Measurements from ENCODE around the gene FREM1. TPM values are rescaled to one million over a fixed set of nuclear protein-coding genes. Genes with fewer than 3 reads are reported as not detected.
A peak's percentile ranks its signal among the peaks of the same experiment; 100 is the strongest.

FREM1 gene
- total RNA-seq, 2 donors from 2014 or later, result 8.6 to 21.0 TPM

DNA sequence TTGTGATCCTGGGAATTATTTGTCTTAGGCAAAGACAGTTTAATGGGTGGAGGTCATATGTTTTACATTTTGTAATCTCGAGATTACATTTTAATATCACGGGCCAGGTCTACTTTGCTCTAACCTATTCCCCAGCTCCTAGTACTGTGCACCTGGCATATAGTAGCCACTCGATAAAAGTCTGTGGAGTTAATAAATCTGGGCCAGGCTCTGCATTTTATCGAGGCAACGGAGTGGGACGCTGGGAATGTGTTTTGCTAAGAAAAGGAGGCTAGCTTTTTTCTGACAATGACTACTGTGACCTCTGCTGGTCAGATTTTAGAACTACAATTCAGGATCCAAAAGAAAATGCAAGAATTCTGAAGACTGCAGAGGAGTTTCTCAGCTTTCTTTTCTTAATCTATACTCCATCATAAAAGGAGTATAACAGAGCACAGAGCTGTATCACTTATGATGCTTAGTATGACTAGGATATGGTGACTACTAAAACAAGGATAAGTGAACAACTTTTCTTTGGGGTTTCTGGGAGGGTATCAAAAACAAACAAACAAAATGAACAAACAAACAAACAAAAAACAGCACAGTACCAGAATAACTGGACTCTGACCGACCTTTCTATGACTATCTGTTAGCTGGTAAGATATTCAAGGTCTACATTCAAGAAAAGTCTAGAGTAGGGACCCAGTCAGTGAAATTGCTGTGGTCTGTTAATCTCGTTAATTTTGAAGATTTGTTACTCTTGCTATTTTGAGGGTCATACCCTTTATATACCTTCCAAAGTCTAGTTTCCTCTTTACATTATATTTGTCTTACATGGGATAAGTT, 141.6 kb downstream of the FREM1 start:
- Histone ChIP-seq H3K27ac (ENCODE audit: low read depth, low read length) (no peak overlapping the region), H3K27me3 (ENCODE audit: control insufficient read depth, insufficient read depth, low read length, poor library complexity, severe bottlenecking) (no peaks in the 10 kb centered on the region), H3K9me3 (ENCODE audit: control insufficient read depth, low read length) (no peaks in the 10 kb centered on the region), H3K4me3 (ENCODE audit: low read length) (peak overlapping the region; percentile 77), H3K4me1 (ENCODE audit: control insufficient read depth, insufficient read depth, low read length) (peaks cover 8% of the 10 kb centered on the region), H3K9ac (ENCODE audit: extremely low read depth, low read length, poor library complexity, severe bottlenecking) (peak overlapping the region; percentile 28), H3K36me3 (ENCODE audit: control insufficient read depth, insufficient read depth, low read length) (no peaks in the 10 kb centered on the region)
- TF ChIP-seq, protein P1, sequence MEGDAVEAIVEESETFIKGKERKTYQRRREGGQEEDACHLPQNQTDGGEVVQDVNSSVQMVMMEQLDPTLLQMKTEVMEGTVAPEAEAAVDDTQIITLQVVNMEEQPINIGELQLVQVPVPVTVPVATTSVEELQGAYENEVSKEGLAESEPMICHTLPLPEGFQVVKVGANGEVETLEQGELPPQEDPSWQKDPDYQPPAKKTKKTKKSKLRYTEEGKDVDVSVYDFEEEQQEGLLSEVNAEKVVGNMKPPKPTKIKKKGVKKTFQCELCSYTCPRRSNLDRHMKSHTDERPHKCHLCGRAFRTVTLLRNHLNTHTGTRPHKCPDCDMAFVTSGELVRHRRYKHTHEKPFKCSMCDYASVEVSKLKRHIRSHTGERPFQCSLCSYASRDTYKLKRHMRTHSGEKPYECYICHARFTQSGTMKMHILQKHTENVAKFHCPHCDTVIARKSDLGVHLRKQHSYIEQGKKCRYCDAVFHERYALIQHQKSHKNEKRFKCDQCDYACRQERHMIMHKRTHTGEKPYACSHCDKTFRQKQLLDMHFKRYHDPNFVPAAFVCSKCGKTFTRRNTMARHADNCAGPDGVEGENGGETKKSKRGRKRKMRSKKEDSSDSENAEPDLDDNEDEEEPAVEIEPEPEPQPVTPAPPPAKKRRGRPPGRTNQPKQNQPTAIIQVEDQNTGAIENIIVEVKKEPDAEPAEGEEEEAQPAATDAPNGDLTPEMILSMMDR (conservative IDR thresholded peaks at IDR 0.05), result peak; percentile 84
- Mint-ChIP-seq H3K4me3 (peak overlapping the region; percentile 25), H3K9me3 (no peaks in the 10 kb centered on the region), H3K27ac (no peak overlapping the region), H3K27me3 (ENCODE audit: insufficient read depth) (no peaks in the 10 kb centered on the region), H3K36me3 (ENCODE audit: low read depth) (no peaks in the 10 kb centered on the region), H3K4me1 (peaks cover 34% of the 10 kb centered on the region)
- DNase-seq, result peak; percentile 69
- 32 to 53% methylated on average over 5 to 8 of the region's 8 CpGs for WGBS, 2 experiments (ENCODE audit: insufficient coverage in 1 of 2, insufficient read length in 1 of 2)

DNA sequence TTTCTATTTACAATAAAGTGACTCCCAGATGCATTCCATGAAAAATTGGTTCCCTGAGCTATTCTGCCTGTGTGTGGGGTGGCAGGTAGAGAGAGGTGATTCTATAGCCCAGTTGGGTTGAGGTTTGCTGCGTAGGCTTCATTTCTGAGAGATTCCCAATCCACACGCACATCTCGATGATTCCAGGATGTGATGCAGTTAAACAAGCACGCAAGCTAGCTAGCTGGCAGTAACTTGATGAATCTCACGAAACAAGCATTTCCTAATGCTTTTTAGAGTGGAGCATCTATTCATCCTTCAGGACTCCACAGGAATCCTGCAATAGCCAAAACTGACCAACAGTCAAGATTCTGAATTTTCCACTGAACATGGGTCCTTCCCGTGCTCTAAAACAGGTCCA, 143.9 kb downstream of the FREM1 start:
- TF ChIP-seq, protein P1 (conservative IDR thresholded peaks at IDR 0.05), result no peak
- H3K4me1 Mint-ChIP-seq, result peaks cover 43% of the 10 kb centered on the region
- no peak for DNase-seq
- 95% methylated on average over 6 of the region's 6 CpGs for WGBS, 2 experiments (ENCODE audit: insufficient coverage in 1 of 2, insufficient read length in 1 of 2)
- no peak overlapping the region for H3K4me3 Mint-ChIP-seq
- no peaks in the 10 kb centered on the region for H3K27me3 ChIP-seq (ENCODE audit: control insufficient read depth, insufficient read depth, low read length, poor library complexity, severe bottlenecking)
- no peak overlapping the region for H3K27ac ChIP-seq (ENCODE audit: low read depth, low read length)
- no peaks in the 10 kb centered on the region for H3K9me3 Mint-ChIP-seq
- no peak overlapping the region for H3K4me3 ChIP-seq (ENCODE audit: low read length)
- no peaks in the 10 kb centered on the region for H3K36me3 ChIP-seq (ENCODE audit: control insufficient read depth, insufficient read depth, low read length)
- no peak overlapping the region for H3K9ac ChIP-seq (ENCODE audit: extremely low read depth, low read length, poor library complexity, severe bottlenecking)
- no peak overlapping the region for H3K27ac Mint-ChIP-seq
- no peaks in the 10 kb centered on the region for H3K27me3 Mint-ChIP-seq (ENCODE audit: insufficient read depth)
- H3K36me3 Mint-ChIP-seq (ENCODE audit: low read depth), result no peaks in the 10 kb centered on the region
- H3K4me1 ChIP-seq (ENCODE audit: control insufficient read depth, insufficient read depth, low read length), result peaks cover 8% of the 10 kb centered on the region
- H3K9me3 ChIP-seq (ENCODE audit: control insufficient read depth, low read length), result no peaks in the 10 kb centered on the region

DNA sequence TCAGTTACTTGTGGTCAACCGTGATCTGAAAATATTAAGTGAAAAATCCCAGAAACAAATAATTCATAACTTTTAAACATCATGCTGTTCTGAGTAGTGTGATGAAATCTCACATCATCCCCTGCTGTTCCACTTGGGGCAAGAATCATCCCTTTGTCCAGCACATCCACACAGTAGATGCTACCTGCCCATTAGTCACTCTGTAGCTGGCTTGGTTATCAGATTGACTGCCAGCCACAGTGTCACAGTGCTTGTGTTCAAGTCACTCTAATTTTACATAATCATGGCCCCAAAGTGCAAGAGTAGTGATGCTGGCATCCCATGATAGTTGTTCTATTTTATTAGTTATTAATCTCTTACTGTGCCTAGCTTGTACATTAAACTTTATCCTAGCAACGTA, 148.6 kb downstream of the FREM1 start:
- DNase-seq, result no peak
- Histone ChIP-seq H3K9me3 (ENCODE audit: control insufficient read depth, low read length) (no peaks in the 10 kb centered on the region), H3K9ac (ENCODE audit: extremely low read depth, low read length, poor library complexity, severe bottlenecking) (no peak overlapping the region), H3K36me3 (ENCODE audit: control insufficient read depth, insufficient read depth, low read length) (no peaks in the 10 kb centered on the region), H3K27me3 (ENCODE audit: control insufficient read depth, insufficient read depth, low read length, poor library complexity, severe bottlenecking) (no peaks in the 10 kb centered on the region), H3K27ac (ENCODE audit: low read depth, low read length) (no peak overlapping the region), H3K4me1 (ENCODE audit: control insufficient read depth, insufficient read depth, low read length) (peaks cover 15% of the 10 kb centered on the region), H3K4me3 (ENCODE audit: low read length) (no peak overlapping the region)
- no peaks in the 10 kb centered on the region for H3K36me3 Mint-ChIP-seq (ENCODE audit: low read depth)
- H3K27ac Mint-ChIP-seq, result no peak overlapping the region
- H3K9me3 Mint-ChIP-seq, result no peaks in the 10 kb centered on the region
- no peaks in the 10 kb centered on the region for H3K27me3 Mint-ChIP-seq (ENCODE audit: insufficient read depth)
- 96% methylated on average over 2 of the region's 2 CpGs; no CpG with 5 or more reads in 1 of the 2 experiments for whole genome bisulfite sequencing, 2 experiments (ENCODE audit: insufficient coverage in 1 of 2, insufficient read length in 1 of 2)
- H3K4me1 Mint-ChIP-seq, result peaks cover 47% of the 10 kb centered on the region
- TF ChIP-seq, protein P1 (conservative IDR thresholded peaks at IDR 0.05), result no peak
- no peak overlapping the region for H3K4me3 Mint-ChIP-seq
